Measurements from ENCODE around the gene FGF12.
"Not testable (repeated sequence)": the region's sequence is repeated elsewhere in the genome, so short reads cannot be mapped to it uniquely, and the experiment has no call there.

- TF ChIP-seq CTCF (IDR thresholded peaks at IDR 0.05); ZFX (IDR thresholded peaks at IDR 0.05; ENCODE audit: borderline replicate concordance): not testable (repeated sequence)
These were observed 16.2 kb downstream of the FGF12 start for GRCh38 chr3:192711126-192711525.
